Prostate gland (tissue), 2 donors: ENCODE data around the gene SLC43A2.

Source experiments
- POLR2A ChIP-seq: fragments of 450-650 bp; IDR thresholded peaks from one replicate; pipeline ENCODE4 v1.6.1; 2016; ENCODE audit warnings: antibody characterized with exemption, mild to moderate bottlenecking
- POLR2AphosphoS5 ChIP-seq: sonication (generic); formaldehyde crosslinking; IDR thresholded peaks from one replicate; pipeline ENCODE4 v1.6.1; 2017; ENCODE audit warnings: antibody characterized with exemption
- TF ChIP-seq, protein P1 (sequence below), 4 experiments: fragments of 200-600 bp in 2 of 4; fragments of 450-650 bp in 2 of 4; sonication (generic) in 2 of 4; IDR thresholded peaks; 1 replicate in 3 of 4; 2 replicates in 1 of 4; pipeline ENCODE4 v1.5.1; 2016 to 2019; ENCODE audit warnings: antibody characterized with exemption in 4 of 4, mild to moderate bottlenecking in 2 of 4, moderate library complexity in 2 of 4

DNA sequence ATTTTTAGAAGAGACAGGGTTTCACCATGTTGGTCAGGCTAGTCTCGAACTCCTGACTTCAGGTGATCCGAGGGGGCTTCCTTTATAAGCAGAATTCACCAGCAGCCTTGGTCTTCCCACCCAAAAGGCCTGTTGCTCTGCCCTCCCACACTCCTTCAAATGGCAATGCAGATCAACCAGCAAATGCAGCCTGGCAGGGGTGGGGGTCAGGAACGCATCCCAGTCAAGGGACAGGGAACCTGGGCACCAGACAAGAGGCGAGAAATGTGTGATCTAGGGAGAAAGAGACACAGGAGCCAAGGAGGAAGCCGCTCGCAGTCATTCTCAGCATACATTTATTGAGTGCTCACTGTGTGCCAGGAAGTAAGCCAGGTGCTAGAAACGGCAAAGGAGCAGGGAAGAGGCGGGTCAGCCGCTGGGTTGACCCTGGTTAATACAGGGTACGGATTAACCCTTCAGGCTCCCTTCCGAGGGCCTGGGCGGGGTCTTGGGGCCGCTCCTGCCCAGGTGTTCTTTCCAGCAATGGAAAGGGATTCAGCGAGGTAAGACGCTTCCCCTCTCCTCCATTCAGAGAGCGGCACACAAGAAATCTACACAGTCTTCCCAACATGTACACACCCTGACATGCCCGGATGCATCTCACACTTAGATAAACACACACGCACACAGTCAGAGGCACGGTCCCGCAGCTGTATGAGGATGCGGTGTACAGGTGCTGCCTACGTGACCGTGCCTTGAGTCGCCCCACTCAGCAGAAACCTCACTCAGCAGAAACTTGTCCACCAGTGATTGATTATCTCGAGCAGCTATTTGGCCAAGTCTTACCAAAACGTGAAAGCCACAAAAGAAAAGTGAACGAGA, 59.5 kb downstream of the SLC43A2 start:
- TF ChIP-seq POLR2AphosphoS5: no peak
- TF ChIP-seq POLR2A: no peak
- TF ChIP-seq, protein P1, sequence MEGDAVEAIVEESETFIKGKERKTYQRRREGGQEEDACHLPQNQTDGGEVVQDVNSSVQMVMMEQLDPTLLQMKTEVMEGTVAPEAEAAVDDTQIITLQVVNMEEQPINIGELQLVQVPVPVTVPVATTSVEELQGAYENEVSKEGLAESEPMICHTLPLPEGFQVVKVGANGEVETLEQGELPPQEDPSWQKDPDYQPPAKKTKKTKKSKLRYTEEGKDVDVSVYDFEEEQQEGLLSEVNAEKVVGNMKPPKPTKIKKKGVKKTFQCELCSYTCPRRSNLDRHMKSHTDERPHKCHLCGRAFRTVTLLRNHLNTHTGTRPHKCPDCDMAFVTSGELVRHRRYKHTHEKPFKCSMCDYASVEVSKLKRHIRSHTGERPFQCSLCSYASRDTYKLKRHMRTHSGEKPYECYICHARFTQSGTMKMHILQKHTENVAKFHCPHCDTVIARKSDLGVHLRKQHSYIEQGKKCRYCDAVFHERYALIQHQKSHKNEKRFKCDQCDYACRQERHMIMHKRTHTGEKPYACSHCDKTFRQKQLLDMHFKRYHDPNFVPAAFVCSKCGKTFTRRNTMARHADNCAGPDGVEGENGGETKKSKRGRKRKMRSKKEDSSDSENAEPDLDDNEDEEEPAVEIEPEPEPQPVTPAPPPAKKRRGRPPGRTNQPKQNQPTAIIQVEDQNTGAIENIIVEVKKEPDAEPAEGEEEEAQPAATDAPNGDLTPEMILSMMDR (IDR thresholded peaks at IDR 0.05): no peak
